Endothelial cell of umbilical vein (primary cell): ENCODE data around the gene ORC6. TPM values are rescaled to one million over a fixed set of nuclear protein-coding genes. Genes with fewer than 3 reads are reported as not detected.
A peak's percentile ranks its signal among the peaks of the same experiment; 100 is the strongest.

Source experiments
- BruUV-seq: library from RNA; stranded (reverse); fragments of 400-500 nt; replicated peaks from 2 replicates; lab custom pipeline; 2021; lab: Mats Ljungman, UMichigan
- CTCF ChIA-PET: fragments of 300-600, 350-600 bp; sonication (Branson Sonifier 250); formaldehyde crosslinking; loops from one replicate; lab custom pipeline; 2021; ENCODE audit warnings: antibody characterized with exemption, inconsistent platforms; lab: Charles Lee
- POLR2A ChIA-PET: fragments of 300-600, 350-600 bp; sonication (Branson Sonifier 250); formaldehyde crosslinking; loops from one replicate; lab custom pipeline; 2021; ENCODE audit warnings: antibody characterized with exemption, inconsistent platforms; lab: Charles Lee
- DNase-seq: peaks from one replicate; pipeline ENCODE4 v3.0.0-alpha.2; 2011; ENCODE audit warnings: low read depth, low spot score
- FAIRE-seq: peaks from 2 replicates; lab custom pipeline; 2011; peaks lifted over from hg19 to GRCh38; lab: Jason Lieb, UNC
- H2AFZ ChIP-seq: 2 replicates; pipeline ENCODE4 v1.6.0; 2012; ENCODE audit warnings: low read depth, low read length, control low read depth, inconsistent platforms
- H3K27ac ChIP-seq: 2 replicates; pipeline ENCODE4 v1.5.1; 2011; ENCODE audit warnings: low read depth, mild to moderate bottlenecking, control low read depth, low read length, moderate library complexity; ENCODE audit not compliant: insufficient read depth
- H3K27me3 ChIP-seq, 2 experiments: 2 replicates each; pipeline versions ENCODE4 v1.6.0 to v1.6.1; 2011; ENCODE audit warnings: low read length in 2 of 2, mixed read lengths in 1 of 2; ENCODE audit not compliant: control insufficient read depth in 2 of 2, insufficient read depth in 2 of 2
- H3K36me3 ChIP-seq, 2 experiments: 2 replicates in 1 of 2; 3 replicates in 1 of 2; pipeline ENCODE4 v1.5.1; 2011; ENCODE audit warnings: low read length in 2 of 2, mild to moderate bottlenecking in 1 of 2, moderate library complexity in 1 of 2; ENCODE audit not compliant: control insufficient read depth in 2 of 2, insufficient read depth in 2 of 2; ENCODE audit errors: extremely low read depth in 1 of 2
- H3K4me1 ChIP-seq: 3 replicates; pipeline ENCODE4 v1.5.1; 2011; ENCODE audit warnings: mild to moderate bottlenecking, low read length; ENCODE audit not compliant: control insufficient read depth, insufficient read depth; ENCODE audit errors: extremely low read depth
- H3K4me2 ChIP-seq: 2 replicates; pipeline ENCODE4 v1.6.1; 2011; ENCODE audit warnings: low read length, control low read depth, mixed read lengths; ENCODE audit not compliant: insufficient read depth
- H3K4me3 ChIP-seq, 3 experiments: fragments of 200-600 bp in 1 of 3; sonication (generic), shearing (Covaris generic) in 1 of 3; replicated peaks in 1 of 3; 2 replicates each; pipeline ENCODE4 v1.5.1; 2011 to 2016; ENCODE audit warnings: control low read depth in 3 of 3, low read length in 3 of 3, mild to moderate bottlenecking in 2 of 3, inconsistent platforms in 1 of 3, low read depth in 1 of 3, moderate library complexity in 1 of 3; ENCODE audit not compliant: insufficient read depth in 1 of 3
- H3K79me2 ChIP-seq: 2 replicates; pipeline ENCODE4 v1.6.0; 2012; ENCODE audit warnings: low read length, inconsistent platforms; ENCODE audit not compliant: control insufficient read depth, insufficient read depth
- H3K9ac ChIP-seq: replicated peaks from 2 replicates; pipeline ENCODE3; 2011; ENCODE audit warnings: low read length, control low read depth; ENCODE audit not compliant: insufficient read depth; ENCODE audit errors: extremely low read depth
- H3K9me1 ChIP-seq: replicated peaks from 3 replicates; pipeline ENCODE4 v1.6.0; 2011; ENCODE audit warnings: mild to moderate bottlenecking, low read length; ENCODE audit not compliant: control insufficient read depth, insufficient read depth; ENCODE audit errors: extremely low read depth
- H3K9me3 ChIP-seq: replicated peaks from 2 replicates; pipeline ENCODE4 v1.5.1; 2012; ENCODE audit warnings: low read length, inconsistent platforms; ENCODE audit not compliant: control insufficient read depth, insufficient read depth
- H4K20me1 ChIP-seq: replicated peaks from 2 replicates; pipeline ENCODE3; 2011; ENCODE audit warnings: mild to moderate bottlenecking, low read length; ENCODE audit not compliant: control insufficient read depth, insufficient read depth; ENCODE audit errors: extremely low read depth
- EZH2 ChIP-seq: IDR thresholded peaks from 2 replicates; pipeline ENCODE4 v1.6.1; 2012; ENCODE audit warnings: borderline replicate concordance, low read depth, mild to moderate bottlenecking, moderate library complexity, low read length, inconsistent platforms; ENCODE audit not compliant: severe bottlenecking
- FOS ChIP-seq: IDR thresholded peaks from 2 replicates; pipeline ENCODE4 v1.6.1; 2011; ENCODE audit warnings: mild to moderate bottlenecking, low read length, moderate library complexity, borderline replicate concordance; ENCODE audit not compliant: insufficient read depth
- GATA2 ChIP-seq: IDR thresholded peaks from 2 replicates; pipeline ENCODE4 v1.7.0; 2011; ENCODE audit warnings: low read depth, mild to moderate bottlenecking, moderate library complexity, mixed read lengths, low read length; ENCODE audit not compliant: insufficient read length, insufficient read depth
- JUN ChIP-seq: IDR thresholded peaks from 2 replicates; pipeline ENCODE4 v1.6.1; 2011; ENCODE audit warnings: borderline replicate concordance, low read depth; ENCODE audit not compliant: insufficient read length, insufficient read depth
- MYC ChIP-seq: IDR thresholded peaks from one replicate; pipeline ENCODE4 v1.6.1; 2011; ENCODE audit warnings: mild to moderate bottlenecking, low read depth, low read length
- POLR2A ChIP-seq: IDR thresholded peaks from 2 replicates; pipeline ENCODE4 v1.6.1; 2012; ENCODE audit warnings: low read depth, mild to moderate bottlenecking, control low read depth, low read length
- POLR2AphosphoS5 ChIP-seq: IDR thresholded peaks from 2 replicates; pipeline ENCODE4 v1.6.1; 2012; ENCODE audit warnings: low read depth, mild to moderate bottlenecking, control low read depth, low read length, moderate library complexity; ENCODE audit not compliant: insufficient read depth
- dilution Hi-C: fragments of 300-500 bp; cut with MboI; formaldehyde crosslinking; loops from one replicate; pipeline ENCODE4 v1.15.0; 2019; ENCODE audit warnings: low sequenced_read_pairs; ENCODE audit not compliant: extremely low pct_ligation_motif_present
- intact Hi-C: fragments of 100-400 bp; cut with micrococcal nuclease; formaldehyde crosslinking; loops from one replicate; pipeline ENCODE4 v1.10.0; 2022
- polyA plus RNA-seq, 4 experiments: library from polyadenylated mRNA; depleted of rRNA in 3 of 4; stranded (reverse) in 3 of 4; unstranded in 1 of 4; fragments of >200 nt; gene quantifications; 2 replicates each; pipeline versions ENCODE4 v1.2.1 to v1.2.3, GENCODE V29; 2011 to 2012; ENCODE audit warnings: missing spikeins in 1 of 4
- total RNA-seq: library from RNA; stranded (reverse); gene quantifications from 2 replicates; pipeline ENCODE4 v1.2.3, GENCODE V29; 2021
- TF ChIP-seq, protein P1 (sequence below): IDR thresholded peaks from 2 replicates; pipeline ENCODE4 v1.6.1; 2011; ENCODE audit not compliant: insufficient read depth, insufficient read length
- TF ChIP-seq, protein P2 (sequence below), 2 donors: IDR thresholded peaks; 1 replicate in 1 of 2; 2 replicates in 1 of 2; pipeline ENCODE4 v1.5.1; 2011; ENCODE audit warnings: low read length in 2 of 2, mild to moderate bottlenecking in 2 of 2, moderate library complexity in 2 of 2, control low read depth in 1 of 2, inconsistent platforms in 1 of 2, low read depth in 1 of 2; ENCODE audit not compliant: insufficient read depth in 1 of 2; ENCODE audit errors: extremely low read depth in 1 of 2

The ORC6 gene
- total and polyA plus RNA-seq, 2 donors (not counting 3 experiments of a cell fraction or from before 2014, with no cell fraction given) = 15.9 to 31.1 TPM

DNA sequence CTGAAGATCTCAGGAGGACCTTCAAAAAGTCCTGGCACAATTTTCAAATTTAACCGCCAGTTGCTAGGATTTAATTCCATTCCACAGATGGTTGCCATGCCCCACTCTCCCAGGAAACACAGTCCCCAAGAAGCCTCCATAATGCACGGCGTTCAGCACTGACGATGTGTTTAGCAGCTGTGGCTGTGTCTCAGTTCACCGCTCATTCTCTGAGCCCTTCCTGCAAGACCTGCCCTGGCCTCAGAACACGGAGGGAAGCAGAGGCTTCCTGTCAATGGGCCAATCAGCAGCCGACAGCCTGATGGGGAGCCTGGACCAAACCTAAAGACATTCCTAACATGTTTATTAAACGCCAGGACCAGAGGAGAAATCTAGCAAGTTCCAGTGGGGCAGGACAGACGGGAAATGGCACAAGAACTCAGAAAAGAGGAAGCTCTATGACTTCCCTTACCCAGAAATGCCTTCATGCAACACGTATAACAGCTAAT lies 53.8 kb downstream of the ORC6 start:
- dilution Hi-C loops = no loop called here
- Histone ChIP-seq H3K4me3 (no peak overlapping the region), H3K9me3 (no peaks in the 10 kb centered on the region), H3K9ac (no peak overlapping the region), H2AFZ (peak overlapping the region; percentile 85), H3K4me1 (peaks cover 4% of the 10 kb centered on the region), H3K27ac (no peak overlapping the region), H3K36me3 (no peaks in the 10 kb centered on the region), H4K20me1 (no peaks in the 10 kb centered on the region), H3K27me3 (no peaks in the 10 kb centered on the region), H3K79me2 (no peaks in the 10 kb centered on the region), H3K9me1 (no peaks in the 10 kb centered on the region), H3K4me2 (no peak overlapping the region)
- POLR2A ChIA-PET = no interaction called here
- peak; percentile 25 for DNase-seq
- CTCF ChIA-PET = interaction anchor here (1.5 to 1.6 kb wide), 2 partner anchors 22 to 38 kb away, joined by 3 to 5 read pairs; no protein-coding TSS in a partner anchor
- FAIRE-seq = peak; percentile 81
- no TSS peak for BruUV-seq
- TF ChIP-seq EZH2 (no peak), POLR2A (no peak), MYC (no peak), JUN (no peak), POLR2AphosphoS5 (no peak), GATA2 (no peak), FOS (no peak)
- TF ChIP-seq, protein P1, sequence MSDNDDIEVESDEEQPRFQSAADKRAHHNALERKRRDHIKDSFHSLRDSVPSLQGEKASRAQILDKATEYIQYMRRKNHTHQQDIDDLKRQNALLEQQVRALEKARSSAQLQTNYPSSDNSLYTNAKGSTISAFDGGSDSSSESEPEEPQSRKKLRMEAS = no peak
- TF ChIP-seq, protein P2, sequence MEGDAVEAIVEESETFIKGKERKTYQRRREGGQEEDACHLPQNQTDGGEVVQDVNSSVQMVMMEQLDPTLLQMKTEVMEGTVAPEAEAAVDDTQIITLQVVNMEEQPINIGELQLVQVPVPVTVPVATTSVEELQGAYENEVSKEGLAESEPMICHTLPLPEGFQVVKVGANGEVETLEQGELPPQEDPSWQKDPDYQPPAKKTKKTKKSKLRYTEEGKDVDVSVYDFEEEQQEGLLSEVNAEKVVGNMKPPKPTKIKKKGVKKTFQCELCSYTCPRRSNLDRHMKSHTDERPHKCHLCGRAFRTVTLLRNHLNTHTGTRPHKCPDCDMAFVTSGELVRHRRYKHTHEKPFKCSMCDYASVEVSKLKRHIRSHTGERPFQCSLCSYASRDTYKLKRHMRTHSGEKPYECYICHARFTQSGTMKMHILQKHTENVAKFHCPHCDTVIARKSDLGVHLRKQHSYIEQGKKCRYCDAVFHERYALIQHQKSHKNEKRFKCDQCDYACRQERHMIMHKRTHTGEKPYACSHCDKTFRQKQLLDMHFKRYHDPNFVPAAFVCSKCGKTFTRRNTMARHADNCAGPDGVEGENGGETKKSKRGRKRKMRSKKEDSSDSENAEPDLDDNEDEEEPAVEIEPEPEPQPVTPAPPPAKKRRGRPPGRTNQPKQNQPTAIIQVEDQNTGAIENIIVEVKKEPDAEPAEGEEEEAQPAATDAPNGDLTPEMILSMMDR (IDR thresholded peaks at IDR 0.05; ENCODE audit: extremely low read depth in 1 of 2, insufficient read depth in 1 of 2, low read depth in 1 of 2, low read length in 2 of 2) = no peak
- intact Hi-C loops = loop anchor here (5.0 kb wide), 1 partner anchor 51 kb away; no protein-coding TSS in a partner anchor
